Effector CD8-positive, alpha-beta T cell (primary cell): ENCODE results near the gene ZFYVE21.

Source experiments
- DNase-seq: peaks from one replicate; lab custom pipeline; 2025; lab: John Stamatoyannopoulos, UW

Gene ZFYVE21

DNA sequence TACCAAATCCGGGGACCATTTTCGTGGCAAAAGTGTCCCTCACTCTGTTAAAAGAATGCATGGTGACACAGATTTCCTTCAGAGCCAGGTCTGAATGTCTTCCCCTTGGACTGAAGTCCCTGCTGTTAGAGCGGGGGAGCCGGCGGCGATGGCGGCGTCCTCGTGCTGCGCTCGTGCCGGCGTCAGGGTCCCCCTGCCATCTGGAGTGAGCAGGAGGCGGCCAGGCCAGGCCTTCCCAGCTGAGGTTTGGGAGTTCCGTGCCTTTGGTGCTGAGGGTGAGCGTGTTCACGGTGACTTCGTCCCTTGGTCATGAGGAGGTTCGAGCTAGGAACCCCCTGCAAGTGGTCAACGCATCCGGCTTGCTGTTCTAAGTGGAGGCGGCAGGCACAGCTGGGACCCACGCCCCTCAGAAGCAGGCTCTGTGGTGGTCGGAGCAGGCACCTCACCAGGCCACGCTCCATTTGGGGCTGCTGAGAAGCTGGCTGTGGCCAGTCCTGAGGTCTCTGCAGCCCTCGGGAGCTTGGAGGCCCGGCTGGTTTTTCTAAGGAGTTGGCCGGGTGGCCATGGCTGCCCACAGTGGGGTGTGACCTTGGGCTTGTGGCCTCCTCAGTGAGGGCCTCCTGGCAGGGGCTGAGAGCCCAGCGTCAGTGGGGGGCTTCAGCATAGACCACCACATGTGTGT, 9.5 kb downstream of the ZFYVE21 start:
- DNase-seq = no peak

- DNase-seq = no peak
Measured at GRCh38 chr14:103725739-103726395, 10.3 kb downstream of the ZFYVE21 start.

DNA sequence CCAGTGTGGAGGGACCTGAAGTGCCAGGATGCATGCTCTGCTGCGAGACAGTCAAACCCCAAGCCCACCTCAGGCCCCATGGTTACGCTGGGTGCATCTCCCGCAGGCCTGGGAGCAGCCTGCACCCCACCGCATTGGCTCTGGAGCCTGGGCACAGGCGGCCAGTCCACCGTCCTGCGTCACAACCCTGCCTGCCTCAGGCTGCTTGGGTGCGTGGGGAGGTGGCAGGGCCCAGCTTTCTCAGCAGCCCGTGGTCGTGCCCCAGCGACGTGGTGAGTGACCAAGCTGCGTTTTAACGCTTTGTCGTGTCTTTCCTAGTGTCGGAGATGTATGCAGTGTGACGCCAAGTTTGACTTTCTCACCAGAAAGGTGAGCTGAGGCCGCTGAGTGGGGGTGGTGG, 10.9 kb downstream of the ZFYVE21 start:
- DNase-seq = no peak

DNA sequence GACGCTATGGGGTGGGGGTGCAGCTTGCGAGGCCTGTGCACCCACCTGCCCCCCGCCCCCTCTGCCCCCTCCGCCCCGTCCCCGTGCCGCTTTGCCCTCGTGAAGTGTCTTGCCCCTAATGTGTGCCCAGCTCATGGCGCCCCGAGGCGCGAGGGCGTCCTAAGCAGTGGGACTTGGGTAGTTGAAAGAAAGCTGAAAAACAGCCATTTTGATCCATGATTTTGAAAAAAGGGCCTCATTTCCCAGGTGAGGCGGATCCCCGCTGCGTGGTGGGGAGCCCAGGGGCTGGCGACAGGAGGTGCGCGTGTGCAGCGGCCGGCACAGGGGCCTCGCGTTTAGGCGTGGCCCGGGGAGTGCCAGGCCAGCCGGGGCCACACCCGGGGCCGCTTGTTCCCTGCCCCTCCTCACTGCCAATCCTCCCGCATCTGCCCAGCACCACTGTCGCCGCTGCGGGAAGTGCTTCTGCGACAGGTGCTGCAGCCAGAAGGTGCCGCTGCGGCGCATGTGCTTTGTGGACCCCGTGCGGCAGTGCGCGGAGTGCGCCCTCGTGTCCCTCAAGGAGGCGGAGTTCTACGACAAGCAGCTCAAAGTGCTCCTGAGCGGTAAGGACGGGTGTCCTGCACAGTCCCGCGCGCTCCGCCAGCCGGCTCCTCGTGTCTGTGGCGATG, 11.8 kb downstream of the ZFYVE21 start:
- DNase-seq = no peak

- DNase-seq = no peak
Measured at GRCh38 chr14:103728141-103728540, 12.5 kb downstream of the ZFYVE21 start.

- DNase-seq = no peak
Measured at GRCh38 chr14:103728721-103729120, 13.1 kb downstream of the ZFYVE21 start.

GRCh38 chr14:103729496-103730448, 14.2 kb downstream of the ZFYVE21 start:
- no peak for DNase-seq

DNA sequence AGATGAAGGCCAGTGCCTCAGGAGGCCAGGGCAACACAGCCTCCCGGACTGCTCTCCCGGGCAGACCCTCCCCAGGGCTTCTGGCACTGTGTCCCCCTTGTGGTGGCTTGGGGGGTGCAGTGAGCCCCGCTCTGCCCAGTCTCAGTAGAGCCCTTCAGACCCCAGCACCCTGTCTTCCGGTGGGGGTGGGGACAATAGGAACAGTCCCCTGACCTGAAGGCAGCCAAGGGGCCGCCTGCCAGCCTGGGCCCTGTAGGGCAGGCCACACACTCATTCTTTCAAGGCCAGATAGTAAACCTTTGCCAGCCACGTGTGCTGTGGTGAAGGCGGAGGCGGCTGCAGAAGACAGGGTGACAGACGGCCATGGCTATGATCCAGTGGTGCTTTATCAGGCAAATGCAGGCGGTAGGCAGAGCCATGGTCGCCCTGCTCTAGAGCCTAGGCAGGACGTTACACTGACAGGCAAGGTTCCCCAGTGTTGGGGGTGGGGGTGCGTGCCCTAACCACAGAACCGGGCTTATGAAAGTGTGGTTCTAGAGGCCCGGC, 15.0 kb downstream of the ZFYVE21 start:
- DNase-seq = no peak

DNA sequence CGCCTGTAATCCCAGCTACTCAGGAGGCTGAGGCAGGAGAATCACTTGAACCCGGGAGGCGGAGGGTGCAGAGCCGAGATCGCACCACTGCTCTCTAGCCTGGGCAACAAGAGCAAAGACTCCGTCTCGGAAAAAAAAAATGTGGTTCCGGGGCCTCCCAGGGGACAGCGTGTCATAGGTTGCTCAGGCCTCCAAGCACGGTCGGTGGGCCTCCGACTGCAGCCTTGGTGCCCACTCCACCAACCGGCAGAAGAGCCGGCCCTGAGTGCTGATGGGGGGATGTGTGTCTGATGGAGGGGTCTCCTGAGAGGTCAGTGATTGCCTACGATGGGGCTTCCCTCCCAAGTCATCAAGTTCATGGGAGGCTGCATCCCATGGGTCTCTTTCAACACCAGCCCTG, 15.9 kb downstream of the ZFYVE21 start:
- DNase-seq = no peak

DNA sequence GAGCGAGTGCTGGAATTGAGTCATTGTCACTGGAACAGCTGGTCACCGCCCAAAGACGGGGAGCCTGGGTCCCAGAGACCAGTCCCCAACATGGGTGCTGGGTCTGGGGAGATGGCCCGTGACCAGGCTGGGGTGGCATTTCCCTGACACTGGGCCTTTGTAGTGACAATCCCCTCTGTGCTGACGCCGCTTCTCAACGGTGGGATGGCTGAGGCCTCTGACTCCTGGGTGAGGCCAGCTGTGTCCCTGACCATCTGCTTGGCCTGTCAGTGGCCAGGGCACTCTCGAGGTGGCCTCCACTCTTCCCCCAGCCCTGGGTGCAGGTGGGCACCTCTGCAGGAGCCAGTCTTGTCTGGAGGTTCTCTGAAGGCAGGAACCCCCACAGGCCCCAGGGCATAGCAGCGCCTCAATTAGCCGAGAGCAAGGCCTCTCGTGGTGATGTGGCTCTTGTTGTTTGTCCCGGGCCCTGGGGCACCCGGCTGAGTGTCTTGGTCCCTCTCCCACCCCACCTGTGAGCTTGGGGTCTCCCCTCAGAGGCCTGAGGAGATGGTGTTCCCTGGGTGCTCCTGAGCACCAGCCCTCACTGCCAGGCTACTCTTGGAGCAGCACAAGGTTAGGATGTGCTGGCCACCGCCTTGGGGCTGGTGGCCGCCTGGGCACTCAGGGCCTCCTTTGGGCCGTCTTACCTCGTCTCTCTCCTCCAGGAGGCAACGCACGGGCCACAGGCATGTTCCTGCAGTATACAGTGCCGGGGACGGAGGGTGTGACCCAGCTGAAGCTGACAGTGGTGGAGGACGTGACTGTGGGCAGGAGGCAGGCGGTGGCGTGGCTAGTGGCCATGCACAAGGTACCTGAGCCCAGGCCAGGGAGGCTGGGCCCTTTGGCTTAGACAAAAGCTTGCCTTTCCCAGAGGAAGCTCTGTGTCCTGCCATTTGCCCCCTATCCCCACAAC, 16.6 kb downstream of the ZFYVE21 start:
- DNase-seq = no peak

- DNase-seq = no peak
Measured at GRCh38 chr14:103732868-103733620, 17.4 kb downstream of the ZFYVE21 start.

GRCh38 chr14:103733651-103734050, 18.0 kb downstream of the ZFYVE21 start:
- no peak for DNase-seq

GRCh38 chr14:103734081-103734888, 18.7 kb downstream of the ZFYVE21 start:
- no peak for DNase-seq

DNA sequence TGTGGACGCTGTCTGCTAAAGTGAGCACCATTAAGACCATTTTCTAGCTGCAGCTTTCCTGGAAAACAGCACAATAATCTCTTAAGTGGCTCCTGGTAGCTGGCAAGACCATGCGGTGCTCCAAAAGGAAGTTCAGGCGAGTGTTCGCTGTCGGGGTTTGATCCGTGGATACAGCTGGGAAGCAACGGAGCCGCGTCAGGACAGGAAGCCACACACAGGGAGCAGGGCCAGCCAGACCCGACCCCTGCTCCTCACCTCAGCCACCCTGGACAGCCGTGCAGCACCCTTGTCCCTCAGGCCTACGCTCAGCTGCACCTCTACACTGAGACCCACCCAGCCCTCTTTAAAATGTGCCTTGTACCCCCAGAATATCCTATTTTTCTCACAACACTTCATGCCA, 19.4 kb downstream of the ZFYVE21 start:
- no peak for DNase-seq

DNA sequence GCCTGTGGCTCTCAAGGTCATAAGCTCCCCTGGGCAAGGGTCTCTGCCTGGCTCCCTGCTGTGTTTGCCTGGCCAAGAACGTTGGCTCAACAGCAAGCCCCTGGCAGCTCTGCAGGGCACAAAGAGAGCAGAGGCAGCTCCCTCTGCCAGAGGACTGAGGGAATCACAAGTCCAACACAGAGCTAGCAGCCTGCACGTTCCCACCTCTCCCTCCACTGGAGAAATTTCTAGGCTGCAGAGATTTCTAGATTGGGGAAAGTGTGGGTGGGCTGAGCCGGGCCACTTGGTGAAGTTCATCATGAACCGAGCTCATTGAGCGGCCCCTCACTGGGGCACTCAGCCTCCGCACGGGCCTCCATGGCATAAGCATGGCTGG, 19.8 kb downstream of the ZFYVE21 start:
- DNase-seq = no peak

GRCh38 chr14:103735815-103736545, 20.4 kb downstream of the ZFYVE21 start:
- DNase-seq = no peak

DNA sequence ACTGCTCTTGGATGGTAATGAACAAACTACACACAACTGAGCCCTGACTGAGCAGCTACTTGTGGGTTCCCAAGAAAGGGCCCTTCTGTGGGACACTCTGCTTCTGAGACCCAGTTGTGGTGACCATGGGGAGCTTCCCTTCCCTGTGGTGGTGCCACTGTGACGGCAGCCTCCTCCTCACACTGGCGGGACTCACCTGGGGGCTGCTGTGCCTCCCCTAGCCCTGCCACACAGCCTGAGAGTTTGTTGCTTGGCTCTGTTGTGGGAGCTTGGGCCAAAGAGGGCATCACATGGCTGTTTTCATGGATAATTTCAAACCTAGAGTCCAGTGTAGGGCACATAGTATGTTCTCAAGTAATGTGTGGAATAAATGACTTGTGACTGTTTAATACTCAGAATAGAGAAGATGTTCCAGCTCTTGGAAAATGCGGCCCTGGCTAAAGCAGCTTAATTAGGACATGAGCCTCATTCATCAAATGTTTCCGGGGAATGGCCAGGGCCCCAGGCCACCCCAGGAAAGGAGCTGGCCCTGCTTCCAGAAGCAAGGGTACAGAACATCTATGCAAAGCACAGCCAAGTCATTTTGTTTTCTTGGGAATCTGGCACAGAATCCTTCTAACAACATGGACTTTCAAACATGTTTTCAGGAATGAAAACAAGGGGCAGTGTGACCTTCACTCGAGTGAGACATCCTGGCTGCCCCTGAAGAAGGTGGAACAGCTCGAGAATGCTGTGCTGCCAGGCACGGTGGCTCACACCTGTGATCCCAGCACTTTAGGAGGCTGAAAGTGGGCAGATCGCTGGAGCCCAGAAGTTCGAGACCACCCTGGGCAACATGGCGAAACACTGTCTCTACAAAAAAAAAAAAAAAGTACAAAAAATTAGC, 21.2 kb downstream of the ZFYVE21 start:
- no peak for DNase-seq
